CD4-positive, alpha-beta T cell treated with Interleukin-4 for 4 hours (primary cell): ENCODE data around the gene CRNKL1.
A peak's percentile ranks its signal among the peaks of the same experiment; 100 is the strongest.

Source experiments
- DNase-seq: peaks from one replicate; pipeline ENCODE4 v3.0.0-alpha.2; 2020

Gene CRNKL1

GRCh38 chr20:20052074-20052970, at the start of gene CRNKL1, which contains the start of gene CFAP61:
Gene CRNKL1 (minus strand): TSS chr20:20052466. CDS start chr20:20052342, 124 bp downstream.
Gene CFAP61 (plus strand): TSS chr20:20052532. CDS start chr20:20056654, 4,122 bp downstream.
- DNase-seq = peak; percentile 97

- no peak for DNase-seq
These were observed 48.6 kb upstream of the CRNKL1 start for GRCh38 chr20:20100881-20101280.

- DNase-seq = no peak
These were observed 44.2 kb upstream of the CRNKL1 start for GRCh38 chr20:20096421-20096820.

- no peak for DNase-seq
These were observed 43.0 kb upstream of the CRNKL1 start for GRCh38 chr20:20095114-20095872.

- no peak for DNase-seq
These were observed 42.1 kb upstream of the CRNKL1 start for GRCh38 chr20:20094410-20094809.

GRCh38 chr20:20092827-20093226, 40.6 kb upstream of the CRNKL1 start:
- no peak for DNase-seq

- no peak for DNase-seq
These were observed 37.7 kb upstream of the CRNKL1 start for GRCh38 chr20:20089939-20090338.

- DNase-seq = no peak
These were observed 36.8 kb upstream of the CRNKL1 start for GRCh38 chr20:20089018-20089417.

- DNase-seq = no peak
These were observed 33.5 kb upstream of the CRNKL1 start for GRCh38 chr20:20085812-20086211.

GRCh38 chr20:20085071-20085470, 32.8 kb upstream of the CRNKL1 start:
- DNase-seq = no peak

- no peak for DNase-seq
These were observed 32.1 kb upstream of the CRNKL1 start for GRCh38 chr20:20084296-20084752.

- peak; percentile 37 for DNase-seq
These were observed 31.5 kb upstream of the CRNKL1 start for GRCh38 chr20:20083807-20084206.

- DNase-seq = no peak
These were observed 27.0 kb upstream of the CRNKL1 start for GRCh38 chr20:20079102-20079784.

GRCh38 chr20:20078041-20078440, 25.8 kb upstream of the CRNKL1 start:
- DNase-seq = no peak

- no peak for DNase-seq
These were observed 24.2 kb upstream of the CRNKL1 start for GRCh38 chr20:20076297-20077065.

- DNase-seq = no peak
These were observed 22.8 kb upstream of the CRNKL1 start for GRCh38 chr20:20075032-20075431.

GRCh38 chr20:20073801-20074371, 21.6 kb upstream of the CRNKL1 start:
- DNase-seq = no peak

- no peak for DNase-seq
These were observed 18.8 kb upstream of the CRNKL1 start for GRCh38 chr20:20070871-20071726.

- no peak for DNase-seq
These were observed 13.1 kb upstream of the CRNKL1 start for GRCh38 chr20:20065361-20065760.

- no peak for DNase-seq
These were observed 11.9 kb upstream of the CRNKL1 start for GRCh38 chr20:20063941-20064702.
